Measurements from ENCODE around the gene ZC3H14.

ZC3H14 gene

DNA sequence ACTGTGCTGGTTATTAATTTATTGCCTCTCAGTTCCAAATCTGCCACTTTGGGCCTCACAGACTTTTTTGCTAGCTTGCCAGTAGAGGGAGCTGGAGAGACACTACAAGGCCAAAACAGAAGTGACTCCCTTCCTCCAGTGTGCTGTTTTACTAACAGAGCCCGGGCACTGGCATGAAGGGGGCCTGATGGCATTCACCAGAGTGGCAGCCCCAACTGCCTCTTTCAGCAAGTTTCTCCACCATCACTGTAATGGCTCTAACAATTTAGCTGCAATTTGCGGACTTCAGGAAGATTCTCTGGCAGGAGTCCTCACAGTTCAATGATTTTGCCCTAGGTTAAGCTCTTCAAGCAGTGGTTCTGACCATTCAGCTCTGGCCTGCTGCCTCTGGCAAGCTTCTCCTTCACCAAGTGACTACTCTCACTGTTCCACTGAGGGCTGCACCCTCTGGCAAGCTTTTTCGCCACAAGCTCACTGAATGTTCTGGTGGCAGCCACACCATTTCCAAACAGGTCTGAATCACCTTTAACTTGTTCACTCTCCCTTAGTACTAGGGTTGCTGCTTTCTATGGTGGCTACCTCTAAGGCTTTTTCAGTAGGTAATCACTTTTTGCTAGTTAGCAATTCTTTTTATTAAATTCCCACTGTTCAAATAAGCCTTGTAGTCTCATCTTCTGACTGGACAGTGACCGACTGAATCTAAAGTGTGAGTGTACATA lies 104.9 kb downstream of the ZC3H14 start:
- TF ChIP-seq, protein P1, sequence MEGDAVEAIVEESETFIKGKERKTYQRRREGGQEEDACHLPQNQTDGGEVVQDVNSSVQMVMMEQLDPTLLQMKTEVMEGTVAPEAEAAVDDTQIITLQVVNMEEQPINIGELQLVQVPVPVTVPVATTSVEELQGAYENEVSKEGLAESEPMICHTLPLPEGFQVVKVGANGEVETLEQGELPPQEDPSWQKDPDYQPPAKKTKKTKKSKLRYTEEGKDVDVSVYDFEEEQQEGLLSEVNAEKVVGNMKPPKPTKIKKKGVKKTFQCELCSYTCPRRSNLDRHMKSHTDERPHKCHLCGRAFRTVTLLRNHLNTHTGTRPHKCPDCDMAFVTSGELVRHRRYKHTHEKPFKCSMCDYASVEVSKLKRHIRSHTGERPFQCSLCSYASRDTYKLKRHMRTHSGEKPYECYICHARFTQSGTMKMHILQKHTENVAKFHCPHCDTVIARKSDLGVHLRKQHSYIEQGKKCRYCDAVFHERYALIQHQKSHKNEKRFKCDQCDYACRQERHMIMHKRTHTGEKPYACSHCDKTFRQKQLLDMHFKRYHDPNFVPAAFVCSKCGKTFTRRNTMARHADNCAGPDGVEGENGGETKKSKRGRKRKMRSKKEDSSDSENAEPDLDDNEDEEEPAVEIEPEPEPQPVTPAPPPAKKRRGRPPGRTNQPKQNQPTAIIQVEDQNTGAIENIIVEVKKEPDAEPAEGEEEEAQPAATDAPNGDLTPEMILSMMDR (IDR thresholded peaks at IDR 0.05; ENCODE audit: low read length) = peak; percentile 82
- TF ChIP-seq EZH2 (IDR thresholded peaks at IDR 0.05; ENCODE audit: borderline replicate concordance, low read length) = no peak
- Histone ChIP-seq H3K4me3 (ENCODE audit: low read depth, low read length, poor library complexity, severe bottlenecking) (no peak overlapping the region), H3K4me2 (ENCODE audit: low read length) (no peak overlapping the region), H3K36me3 (ENCODE audit: insufficient read depth, low read length) (no peaks in the 10 kb centered on the region), H3K9ac (ENCODE audit: low read length) (no peak overlapping the region), H2AFZ (ENCODE audit: low read length) (no peak overlapping the region; the same call in 1 of the 2 replicates), H3K4me1 (ENCODE audit: insufficient read depth, low read length, severe bottlenecking) (peaks cover 10% of the 10 kb centered on the region), H3F3A (ENCODE audit: insufficient read depth, low read length) (no peaks in the 10 kb centered on the region), H3K79me2 (ENCODE audit: insufficient read depth, low read length) (no peaks in the 10 kb centered on the region), H3K27me3 (ENCODE audit: insufficient read depth, low read length) (no peaks in the 10 kb centered on the region), H4K20me1 (ENCODE audit: insufficient read depth, low read length) (no peaks in the 10 kb centered on the region), H3K9me2 (ENCODE audit: low read depth, low read length) (no peaks in the 10 kb centered on the region), H3K27ac (ENCODE audit: low read depth, low read length, poor library complexity, severe bottlenecking) (no peak overlapping the region), H3K9me3 (ENCODE audit: low read length) (no peaks in the 10 kb centered on the region)

DNA sequence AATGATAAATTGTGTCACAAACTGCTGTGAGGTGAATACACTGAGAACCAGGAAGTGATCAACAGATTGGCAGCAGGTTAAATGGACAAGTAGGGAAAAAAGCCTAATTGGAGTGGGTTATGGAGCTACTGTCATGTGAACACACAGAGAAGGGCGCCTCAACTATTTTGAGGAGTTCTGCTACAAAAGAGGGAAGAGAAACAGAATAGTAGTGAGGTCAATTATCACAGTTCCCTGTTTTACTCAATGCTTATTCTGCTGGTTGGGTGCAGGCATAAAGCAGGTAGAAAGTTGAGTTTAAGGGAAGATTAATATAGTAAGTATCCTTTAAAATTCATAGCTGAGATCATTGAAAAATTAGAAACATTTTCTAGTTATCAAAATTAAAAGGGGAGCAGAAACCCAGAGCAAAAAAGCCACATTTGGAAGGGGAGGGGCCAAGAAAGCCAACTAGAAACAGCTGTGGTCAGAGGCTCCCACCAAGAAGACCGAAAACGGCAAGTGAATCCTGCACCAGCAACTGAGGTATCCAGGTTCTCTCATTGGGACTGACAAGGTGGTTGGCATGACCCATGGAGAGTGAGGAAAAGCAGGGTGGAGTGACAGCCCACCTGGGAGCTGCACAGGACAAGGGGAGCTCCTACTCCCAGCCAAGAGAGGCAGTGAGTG lies 105.7 kb downstream of the ZC3H14 start:
- H3K27me3 ChIP-seq (ENCODE audit: insufficient read depth, low read length) = no peaks in the 10 kb centered on the region
- no peaks in the 10 kb centered on the region for H3K9me2 ChIP-seq (ENCODE audit: low read depth, low read length)
- H2AFZ ChIP-seq (ENCODE audit: low read length) = no peak overlapping the region; the same call in 1 of the 2 replicates
- H3K4me2 ChIP-seq (ENCODE audit: low read length) = no peak overlapping the region
- no peak overlapping the region for H3K27ac ChIP-seq (ENCODE audit: low read depth, low read length, poor library complexity, severe bottlenecking)
- H3K36me3 ChIP-seq (ENCODE audit: insufficient read depth, low read length) = no peaks in the 10 kb centered on the region
- H3K9me3 ChIP-seq (ENCODE audit: low read length) = no peaks in the 10 kb centered on the region
- H3F3A ChIP-seq (ENCODE audit: insufficient read depth, low read length) = no peaks in the 10 kb centered on the region
- no peak overlapping the region for H3K4me3 ChIP-seq (ENCODE audit: low read depth, low read length, poor library complexity, severe bottlenecking)
- TF ChIP-seq, protein P1 (IDR thresholded peaks at IDR 0.05; ENCODE audit: low read length) = no peak
- TF ChIP-seq EZH2 (IDR thresholded peaks at IDR 0.05; ENCODE audit: borderline replicate concordance, low read length) = no peak
- H3K4me1 ChIP-seq (ENCODE audit: insufficient read depth, low read length, severe bottlenecking) = peaks cover 10% of the 10 kb centered on the region
- H3K9ac ChIP-seq (ENCODE audit: low read length) = no peak overlapping the region
- no peaks in the 10 kb centered on the region for H4K20me1 ChIP-seq (ENCODE audit: insufficient read depth, low read length)
- H3K79me2 ChIP-seq (ENCODE audit: insufficient read depth, low read length) = no peaks in the 10 kb centered on the region

DNA sequence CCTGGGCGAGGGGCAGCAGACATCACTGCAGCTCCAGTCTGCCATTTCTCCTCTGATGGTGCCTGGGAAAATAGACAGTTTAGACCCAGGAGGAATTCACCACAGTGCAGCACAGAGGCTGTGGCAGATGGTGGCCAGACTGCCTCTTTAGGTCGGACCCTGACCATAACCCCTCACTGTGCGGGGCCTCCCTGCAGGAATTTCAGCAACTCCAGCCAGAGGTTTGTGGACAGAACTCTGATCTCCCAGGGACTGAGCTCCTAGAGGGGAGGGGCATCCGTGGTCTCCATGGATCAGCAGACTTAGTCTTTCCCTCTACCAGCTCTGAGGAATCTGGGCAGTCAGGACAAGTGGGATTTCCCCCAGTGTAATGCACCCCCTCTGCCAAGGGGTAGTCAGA lies 106.5 kb downstream of the ZC3H14 start:
- no peak overlapping the region for H3K9ac ChIP-seq (ENCODE audit: low read length)
- no peaks in the 10 kb centered on the region for H3K36me3 ChIP-seq (ENCODE audit: insufficient read depth, low read length)
- H4K20me1 ChIP-seq (ENCODE audit: insufficient read depth, low read length) = no peaks in the 10 kb centered on the region
- no peak overlapping the region for H3K4me2 ChIP-seq (ENCODE audit: low read length)
- no peaks in the 10 kb centered on the region for H3K9me2 ChIP-seq (ENCODE audit: low read depth, low read length)
- H3F3A ChIP-seq (ENCODE audit: insufficient read depth, low read length) = no peaks in the 10 kb centered on the region
- H3K27me3 ChIP-seq (ENCODE audit: insufficient read depth, low read length) = no peaks in the 10 kb centered on the region
- no peaks in the 10 kb centered on the region for H3K9me3 ChIP-seq (ENCODE audit: low read length)
- peaks cover 10% of the 10 kb centered on the region for H3K4me1 ChIP-seq (ENCODE audit: insufficient read depth, low read length, severe bottlenecking)
- TF ChIP-seq, protein P1 (IDR thresholded peaks at IDR 0.05; ENCODE audit: low read length) = no peak
- no peak for TF ChIP-seq EZH2 (IDR thresholded peaks at IDR 0.05; ENCODE audit: borderline replicate concordance, low read length)
- H3K27ac ChIP-seq (ENCODE audit: low read depth, low read length, poor library complexity, severe bottlenecking) = no peak overlapping the region
- H2AFZ ChIP-seq (ENCODE audit: low read length) = no peak overlapping the region
- no peaks in the 10 kb centered on the region for H3K79me2 ChIP-seq (ENCODE audit: insufficient read depth, low read length)
- no peak overlapping the region for H3K4me3 ChIP-seq (ENCODE audit: low read depth, low read length, poor library complexity, severe bottlenecking)

Measured in OCI-LY1 (cell line).